ENCODE data around the gene SETDB1.

- TF ChIP-seq CTCF (IDR thresholded peaks at IDR 0.05) (no peak), POLR2A (IDR thresholded peaks at IDR 0.05) (no peak), POLR2AphosphoS5 (IDR thresholded peaks at IDR 0.05) (no peak), EP300 (IDR thresholded peaks at IDR 0.05) (no peak)
These were observed 84.2 kb downstream of the SETDB1 start for GRCh38 chr1:151010346-151010726.

Data from sigmoid colon (tissue), 4 donors.